Sigmoid colon (tissue), 7 donors: ENCODE measurements around the gene SSR4. TPM values are rescaled to one million over a fixed set of nuclear protein-coding genes. Genes with fewer than 3 reads are reported as not detected.

ENCODE experiments used
- DNase-seq: peaks from one replicate; pipeline ENCODE4 v3.0.0-alpha.2; 2019
- H3K27ac ChIP-seq, 4 donors: fragments of 200-600 bp; sonication (generic); one replicate each; pipeline ENCODE4 v1.5.1; 2016 to 2019; ENCODE audit warnings: mild to moderate bottlenecking in 1 of 4
- H3K27me3 ChIP-seq, 3 donors: fragments of 200-600 bp; sonication (generic); one replicate each; pipeline ENCODE4 v1.5.1; 2019; ENCODE audit warnings: mild to moderate bottlenecking in 1 of 3
- H3K36me3 ChIP-seq, 4 donors: fragments of 200-600 bp; sonication (generic); one replicate each; pipeline ENCODE4 v1.5.1; 2016 to 2019
- H3K4me1 ChIP-seq, 4 donors: fragments of 200-600 bp; sonication (generic); one replicate each; pipeline ENCODE4 v1.5.1; 2017 to 2019
- H3K4me3 ChIP-seq, 4 donors: fragments of 200-600 bp; sonication (generic); one replicate each; pipeline ENCODE4 v1.5.1; 2017 to 2019; ENCODE audit warnings: mild to moderate bottlenecking in 2 of 4, moderate library complexity in 1 of 4
- H3K9me3 ChIP-seq, 4 donors: fragments of 200-600 bp in 3 of 4; sonication (generic) in 3 of 4; one replicate each; pipeline versions ENCODE4 v1.5.1 to v1.6.1; 2013 to 2019
- CTCF ChIP-seq, 4 experiments: fragments of 450-650 bp in 3 of 4; fragments of 200-600 bp in 1 of 4; IDR thresholded peaks; one replicate each; pipeline ENCODE4 v1.5.1; 2016 to 2019; ENCODE audit warnings: antibody characterized with exemption in 4 of 4, mild to moderate bottlenecking in 3 of 4, moderate library complexity in 2 of 4
- EP300 ChIP-seq, 4 donors: sonication (generic); formaldehyde crosslinking; IDR thresholded peaks; one replicate each; pipeline ENCODE4 v1.6.1; 2017; ENCODE audit warnings: antibody characterized with exemption in 4 of 4
- POLR2A ChIP-seq, 2 donors: fragments of 450-650 bp; IDR thresholded peaks; one replicate each; pipeline ENCODE4 v1.6.1; 2016; ENCODE audit warnings: antibody characterized with exemption in 2 of 2, mild to moderate bottlenecking in 2 of 2, moderate library complexity in 2 of 2
- POLR2AphosphoS5 ChIP-seq, 4 donors: sonication (generic); formaldehyde crosslinking; IDR thresholded peaks; one replicate each; pipeline ENCODE4 v1.6.1; 2017; ENCODE audit warnings: antibody characterized with exemption in 4 of 4
- WGBS, 2 donors: extraction: QIAGEN DNeasy Blood & Tissue Kit; methylation state at CpG; one replicate each; pipeline ENCODE4 v1.1.7; 2013; 5-methylcytosine and 5-hydroxymethylcytosine counted together
- intact Hi-C: fragments of 100-400 bp; cut with DNase I; formaldehyde crosslinking; loops from one replicate; pipeline ENCODE4 v1.15.1; 2023
- polyA plus RNA-seq, 3 donors: library from polyadenylated mRNA; stranded (reverse); fragments of 200-250 nt; gene quantifications; one replicate each; pipeline ENCODE4 v1.2.3, GENCODE V29; 2013
- total RNA-seq, 4 donors: library from RNA; depleted of rRNA; stranded (reverse); fragments of >200 nt; gene quantifications; one replicate each; pipeline ENCODE4 v1.1.0, GENCODE V29; 2016
- donor health status: healthy with polysubstance abuse.
- donor health status: Bipolar disorder and iron deficiency.
- donor health status: healthy.

Gene SSR4
- total and polyA plus RNA-seq, 7 donors: 143 to 494 (median 177) TPM

- no peaks in the 10 kb centered on the region for H3K9me3 ChIP-seq
- 4 to 8% methylated on average over 47 of the region's 47 CpGs for WGBS, 2 donors
- H3K4me3 ChIP-seq: peak overlapping the region; percentile 34 to 71 (median 62)
- H3K27ac ChIP-seq: peak overlapping the region; percentile 89 to 98 (median 94)
- no peaks in the 10 kb centered on the region for H3K27me3 ChIP-seq
- intact Hi-C loops: loop anchor here (5.0 kb wide), 1 partner anchor 132 kb away; the partner anchor contains the start of gene ARHGAP4
- peaks cover 0 to 23% (median 8%) of the 10 kb centered on the region in 4 donors for H3K36me3 ChIP-seq
- no peak for TF ChIP-seq EP300 (IDR thresholded peaks at IDR 0.05)
- no peak for TF ChIP-seq POLR2A (IDR thresholded peaks at IDR 0.05)
- no peak for TF ChIP-seq CTCF (IDR thresholded peaks at IDR 0.05)
- TF ChIP-seq POLR2AphosphoS5 (IDR thresholded peaks at IDR 0.05): no peak
- H3K4me1 ChIP-seq: peaks cover 0 to 32% (median 29%) of the 10 kb centered on the region in 4 donors
- DNase-seq: no peak
These were observed 689 bp downstream of the SSR4 start for GRCh38 chrX:153794897-153795816.

- WGBS, 2 donors: 94 to 95% methylated on average over 15 of the region's 15 CpGs
- H3K27ac ChIP-seq: no peak overlapping the region
- no peak for TF ChIP-seq POLR2AphosphoS5 (IDR thresholded peaks at IDR 0.05)
- TF ChIP-seq EP300 (IDR thresholded peaks at IDR 0.05): no peak
- no peak for TF ChIP-seq CTCF (IDR thresholded peaks at IDR 0.05)
- TF ChIP-seq POLR2A (IDR thresholded peaks at IDR 0.05): no peak
- H3K36me3 ChIP-seq: peaks cover 0 to 22% (median 8%) of the 10 kb centered on the region in 4 donors
- H3K9me3 ChIP-seq: no peaks in the 10 kb centered on the region
- no peak overlapping the region for H3K4me3 ChIP-seq
- H3K4me1 ChIP-seq: peaks cover 0 to 22% (median 21%) of the 10 kb centered on the region in 4 donors
- no peak for DNase-seq
- intact Hi-C loops: no loop called here
- no peaks in the 10 kb centered on the region for H3K27me3 ChIP-seq
These were observed 3.0 kb downstream of the SSR4 start for GRCh38 chrX:153797415-153798015.

DNA sequence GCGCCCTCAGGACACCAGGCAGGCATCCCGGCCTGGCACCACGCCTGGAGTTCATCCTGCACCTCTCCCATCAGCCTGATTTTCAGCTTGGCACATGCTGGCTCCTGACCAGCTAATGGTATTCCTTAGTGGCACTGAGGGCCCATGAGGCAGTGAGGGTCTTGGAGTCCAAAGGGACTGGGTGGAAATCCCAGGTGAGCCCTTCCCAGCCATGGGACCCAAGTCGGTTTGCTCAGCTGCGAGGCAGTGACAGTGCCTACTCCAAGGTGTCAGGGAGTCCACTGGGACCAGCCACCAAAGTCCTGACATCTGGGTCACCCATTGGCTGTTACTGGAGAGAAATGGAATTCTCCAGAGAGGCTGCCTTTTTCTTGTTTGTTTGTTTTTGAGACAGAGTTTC, 4.9 kb downstream of the SSR4 start:
- intact Hi-C loops: no loop called here
- no peak for DNase-seq

GRCh38 chrX:153800177-153800722, 5.8 kb downstream of the SSR4 start:
- no peak for DNase-seq
- Histone ChIP-seq H3K4me1 (peaks cover 0 to 13% (median 11%) of the 10 kb centered on the region in 4 donors), H3K27me3 (no peaks in the 10 kb centered on the region), H3K36me3 (peaks cover 0 to 22% (median 8%) of the 10 kb centered on the region in 4 donors), H3K9me3 (no peaks in the 10 kb centered on the region), H3K27ac (no peak overlapping the region), H3K4me3 (no peak overlapping the region)
- WGBS, 2 donors: 82 to 88% methylated on average over 16 of the region's 16 CpGs
- intact Hi-C loops: no loop called here
- TF ChIP-seq CTCF (IDR thresholded peaks at IDR 0.05) (no peak), EP300 (IDR thresholded peaks at IDR 0.05) (no peak), POLR2AphosphoS5 (IDR thresholded peaks at IDR 0.05) (no peak), POLR2A (IDR thresholded peaks at IDR 0.05) (no peak)

More for the DNA sequence above, 4.9 kb downstream of the SSR4 start:
- H3K4me3 ChIP-seq: no peak overlapping the region
- no peak for TF ChIP-seq POLR2AphosphoS5 (IDR thresholded peaks at IDR 0.05)
- TF ChIP-seq CTCF (IDR thresholded peaks at IDR 0.05): no peak
- TF ChIP-seq POLR2A (IDR thresholded peaks at IDR 0.05): no peak
- H3K4me1 ChIP-seq: peaks cover 0 to 15% (median 13%) of the 10 kb centered on the region in 4 donors
- 85 to 90% methylated on average over 5 of the region's 5 CpGs for WGBS, 2 donors
- H3K27ac ChIP-seq: no peak overlapping the region
- H3K9me3 ChIP-seq: no peaks in the 10 kb centered on the region
- peaks cover 0 to 22% (median 8%) of the 10 kb centered on the region in 4 donors for H3K36me3 ChIP-seq
- no peaks in the 10 kb centered on the region for H3K27me3 ChIP-seq
